ENCODE data around the gene TECPR2.
"Not testable (repeated sequence)": the region's sequence is repeated elsewhere in the genome, so short reads cannot be mapped to it uniquely, and the experiment has no call there.

Gene TECPR2

GRCh38 chr14:102538602-102539543 lies 176.1 kb downstream of the TECPR2 start:
- Mint-ChIP-seq H3K4me3 (no peak overlapping the region), H3K4me1 (no peaks in the 10 kb centered on the region), H3K9me3 (no peaks in the 10 kb centered on the region), H3K27ac (peak overlapping the region in 1 of 2 donors; percentile 46), H3K27me3 (peaks cover 14% of the 10 kb centered on the region)
- peak; percentile 35 for ATAC-seq
- DNase-seq: no peak

- Mint-ChIP-seq H3K27me3 (peaks cover 21% of the 10 kb centered on the region), H3K9me3 (no peaks in the 10 kb centered on the region), H3K4me3 (no peak overlapping the region), H3K4me1 (no peaks in the 10 kb centered on the region), H3K27ac (no peak overlapping the region)
- DNase-seq (no peak), ATAC-seq (no peak)
These were observed 177.0 kb downstream of the TECPR2 start for GRCh38 chr14:102539544-102540314.

- no peak overlapping the region for H3K4me3 Mint-ChIP-seq
- H3K27me3 Mint-ChIP-seq: peaks cover 28% of the 10 kb centered on the region
- peaks cover 6% of the 10 kb centered on the region for H3K4me1 Mint-ChIP-seq
- DNase-seq (no peak), ATAC-seq (no peak)
- no peaks in the 10 kb centered on the region for H3K9me3 Mint-ChIP-seq
- H3K27ac Mint-ChIP-seq: no peak overlapping the region
These were observed 177.7 kb downstream of the TECPR2 start for GRCh38 chr14:102540315-102541028.

- not testable (repeated sequence) for H3K27ac Mint-ChIP-seq, ATAC-seq, H3K9me3 Mint-ChIP-seq, DNase-seq, H3K4me3 Mint-ChIP-seq
- Mint-ChIP-seq H3K4me1 (peaks cover 10% of the 10 kb centered on the region), H3K27me3 (peaks cover 34% of the 10 kb centered on the region)
These were observed 178.3 kb downstream of the TECPR2 start for GRCh38 chr14:102541029-102541491.

GRCh38 chr14:102541771-102542170 lies 179.0 kb downstream of the TECPR2 start:
- Mint-ChIP-seq H3K4me1 (peaks cover 10% of the 10 kb centered on the region), H3K9me3 (no peaks in the 10 kb centered on the region), H3K27ac (no peak overlapping the region), H3K27me3 (peaks cover 41% of the 10 kb centered on the region), H3K4me3 (no peak overlapping the region)
- ATAC-seq: no peak
- no peak for DNase-seq

- Mint-ChIP-seq H3K4me3 (peak overlapping the region in 1 of 2 donors; percentile 19), H3K27ac (no peak overlapping the region), H3K9me3 (no peaks in the 10 kb centered on the region), H3K4me1 (peaks cover 10% of the 10 kb centered on the region), H3K27me3 (peaks cover 62% of the 10 kb centered on the region)
- DNase-seq (no peak), ATAC-seq (no peak)
These were observed 181.5 kb downstream of the TECPR2 start for GRCh38 chr14:102544046-102544746.

GRCh38 chr14:102544747-102545460 lies 182.2 kb downstream of the TECPR2 start:
- Mint-ChIP-seq H3K4me1 (peaks cover 10% of the 10 kb centered on the region), H3K9me3 (no peaks in the 10 kb centered on the region), H3K27ac (peak overlapping the region in 1 of 2 donors; percentile 67), H3K27me3 (peaks cover 63% of the 10 kb centered on the region), H3K4me3 (peak overlapping the region; percentile 66 to 77)
- DNase-seq: peak in 1 of 2 donors; percentile 23
- ATAC-seq: peak; percentile 67

GRCh38 chr14:102545461-102546265 lies 182.9 kb downstream of the TECPR2 start:
- no peak for DNase-seq
- Mint-ChIP-seq H3K27me3 (peaks cover 70% of the 10 kb centered on the region), H3K4me3 (peak overlapping the region; percentile 66 to 77), H3K4me1 (peaks cover 10% of the 10 kb centered on the region), H3K9me3 (no peaks in the 10 kb centered on the region), H3K27ac (peak overlapping the region in 1 of 2 donors; percentile 67)
- no peak for ATAC-seq

- no peak overlapping the region for H3K4me3 Mint-ChIP-seq
- ATAC-seq (no peak), DNase-seq (no peak)
- H3K27me3 Mint-ChIP-seq: peaks cover 57% of the 10 kb centered on the region
- H3K9me3 Mint-ChIP-seq: no peaks in the 10 kb centered on the region
- peaks cover 15% of the 10 kb centered on the region for H3K4me1 Mint-ChIP-seq
- peak overlapping the region in 1 of 2 donors; percentile 27 for H3K27ac Mint-ChIP-seq
These were observed 186.0 kb downstream of the TECPR2 start for GRCh38 chr14:102548616-102549240.

GRCh38 chr14:102550927-102551401 lies 188.2 kb downstream of the TECPR2 start:
- DNase-seq, H3K4me3 Mint-ChIP-seq, H3K27ac Mint-ChIP-seq, H3K9me3 Mint-ChIP-seq, H3K4me1 Mint-ChIP-seq, ATAC-seq: not testable (repeated sequence)
- peaks cover 37% of the 10 kb centered on the region for H3K27me3 Mint-ChIP-seq
